Measurements from ENCODE around the gene MTR.

DNA sequence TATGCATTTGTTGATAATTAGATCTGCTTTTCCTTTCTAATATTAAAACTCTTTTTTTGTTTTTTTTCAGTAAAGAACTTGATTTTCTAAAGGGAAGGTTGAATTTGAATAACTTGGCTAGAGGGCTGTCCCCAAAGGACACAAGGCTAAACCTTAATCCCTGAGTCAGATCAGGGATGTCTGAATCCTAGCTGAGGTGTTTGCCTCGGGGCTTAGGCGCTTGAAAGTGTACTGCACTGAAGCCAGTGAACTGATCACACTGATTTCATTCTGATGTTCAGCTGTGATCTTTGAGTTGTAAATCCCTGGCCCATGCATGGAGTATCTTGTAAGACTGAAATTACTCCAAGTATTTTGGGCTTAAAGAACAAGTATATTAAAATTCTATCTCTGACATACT is 42.8 kb downstream of the MTR start:
- TF ChIP-seq, protein P1, sequence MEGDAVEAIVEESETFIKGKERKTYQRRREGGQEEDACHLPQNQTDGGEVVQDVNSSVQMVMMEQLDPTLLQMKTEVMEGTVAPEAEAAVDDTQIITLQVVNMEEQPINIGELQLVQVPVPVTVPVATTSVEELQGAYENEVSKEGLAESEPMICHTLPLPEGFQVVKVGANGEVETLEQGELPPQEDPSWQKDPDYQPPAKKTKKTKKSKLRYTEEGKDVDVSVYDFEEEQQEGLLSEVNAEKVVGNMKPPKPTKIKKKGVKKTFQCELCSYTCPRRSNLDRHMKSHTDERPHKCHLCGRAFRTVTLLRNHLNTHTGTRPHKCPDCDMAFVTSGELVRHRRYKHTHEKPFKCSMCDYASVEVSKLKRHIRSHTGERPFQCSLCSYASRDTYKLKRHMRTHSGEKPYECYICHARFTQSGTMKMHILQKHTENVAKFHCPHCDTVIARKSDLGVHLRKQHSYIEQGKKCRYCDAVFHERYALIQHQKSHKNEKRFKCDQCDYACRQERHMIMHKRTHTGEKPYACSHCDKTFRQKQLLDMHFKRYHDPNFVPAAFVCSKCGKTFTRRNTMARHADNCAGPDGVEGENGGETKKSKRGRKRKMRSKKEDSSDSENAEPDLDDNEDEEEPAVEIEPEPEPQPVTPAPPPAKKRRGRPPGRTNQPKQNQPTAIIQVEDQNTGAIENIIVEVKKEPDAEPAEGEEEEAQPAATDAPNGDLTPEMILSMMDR (IDR thresholded peaks at IDR 0.05), result no peak
- no peak for TF ChIP-seq POLR2A (IDR thresholded peaks at IDR 0.05)

Data from Peyer's patch (tissue), 4 donors.